IMR-90 (cell line): ENCODE results near the gene SPRR2G. TPM values are rescaled to one million over a fixed set of nuclear protein-coding genes. Genes with fewer than 3 reads are reported as not detected.

Experiments
- ATAC-seq: fragments of 200-7000 bp; cut with Tn5 transposase; 2 replicates; pipeline ENCODE4 v1.9.1; 2020; ENCODE audit warnings: low read depth, mild to moderate bottlenecking, moderate library complexity
- BruUV-seq: library from RNA; stranded (reverse); fragments of 400-500 nt; replicated peaks from 2 replicates; lab custom pipeline; 2021; lab: Mats Ljungman, UMichigan
- CTCF ChIA-PET: fragments of 300-600 bp; formaldehyde crosslinking; extraction: SDS; loops from one replicate; lab custom pipeline; 2021; ENCODE audit warnings: antibody characterized with exemption; lab: Yijun Ruan, JAX
- POLR2A ChIA-PET: fragments of 300-600 bp; sonication (Branson Sonifier 250); formaldehyde crosslinking; loops from one replicate; lab custom pipeline; 2022; ENCODE audit warnings: antibody characterized with exemption; ENCODE audit not compliant: unreplicated experiment; lab: Charles Lee
- DNase-seq: peaks from one replicate; pipeline ENCODE4 v3.0.0; 2013
- H2AFZ ChIP-seq: replicated peaks from 2 replicates; pipeline ENCODE3; 2013; ENCODE audit warnings: low read length, mild to moderate bottlenecking; ENCODE audit not compliant: poor library complexity
- H2AK5ac ChIP-seq: 2 replicates; pipeline ENCODE4 v1.6.1; 2013; ENCODE audit warnings: low read depth, low read length, inconsistent platforms
- H2AK9ac ChIP-seq: replicated peaks from 2 replicates; pipeline ENCODE3; 2013; ENCODE audit warnings: mild to moderate bottlenecking, low read depth, low read length, moderate library complexity; ENCODE audit not compliant: poor library complexity
- H2BK120ac ChIP-seq: 2 replicates; pipeline ENCODE4 v1.6.1; 2013; ENCODE audit warnings: low read depth, low read length, inconsistent platforms
- H2BK15ac ChIP-seq: 3 replicates; pipeline ENCODE4 v1.6.1; 2013; ENCODE audit warnings: low read depth, low read length, inconsistent platforms
- H2BK20ac ChIP-seq: 2 replicates; pipeline ENCODE4 v1.6.1; 2013; ENCODE audit warnings: low read depth, mild to moderate bottlenecking, inconsistent platforms, low read length, moderate library complexity
- H2BK5ac ChIP-seq: 2 replicates; pipeline ENCODE4 v1.6.1; 2013; ENCODE audit warnings: mild to moderate bottlenecking, low read depth, low read length, inconsistent platforms; ENCODE audit not compliant: poor library complexity, severe bottlenecking
- H3K14ac ChIP-seq: replicated peaks from 2 replicates; pipeline ENCODE4 v1.6.1; 2013; ENCODE audit warnings: low read depth, low read length, inconsistent platforms
- H3K18ac ChIP-seq: 2 replicates; pipeline ENCODE4 v1.6.1; 2013; ENCODE audit warnings: low read depth, low read length, control low read depth
- H3K23ac ChIP-seq: 2 replicates; pipeline ENCODE4 v1.6.1; 2013; ENCODE audit warnings: low read depth, low read length, inconsistent platforms
- H3K27ac ChIP-seq: 2 replicates; pipeline ENCODE4 v1.5.1; 2013; ENCODE audit warnings: mild to moderate bottlenecking, control low read depth, low read length; ENCODE audit not compliant: insufficient read depth
- H3K27me3 ChIP-seq: 2 replicates; pipeline ENCODE4 v1.6.1; 2013; ENCODE audit warnings: low read length; ENCODE audit not compliant: control insufficient read depth, insufficient read depth
- H3K36me3 ChIP-seq: 2 replicates; pipeline ENCODE4 v1.6.1; 2013; ENCODE audit warnings: low read length, mixed read lengths; ENCODE audit not compliant: control insufficient read depth, insufficient read depth
- H3K4ac ChIP-seq: 2 replicates; pipeline ENCODE4 v1.6.1; 2013; ENCODE audit warnings: low read depth, low read length, inconsistent platforms
- H3K4me1 ChIP-seq: 2 replicates; pipeline ENCODE4 v1.6.1; 2013; ENCODE audit warnings: low read length, mixed read lengths; ENCODE audit not compliant: control insufficient read depth, insufficient read depth
- H3K4me2 ChIP-seq: 2 replicates; pipeline ENCODE4 v1.6.1; 2013; ENCODE audit warnings: low read depth, mild to moderate bottlenecking, control low read depth, low read length, moderate library complexity
- H3K4me3 ChIP-seq: 2 replicates; pipeline ENCODE4 v1.5.1; 2013; ENCODE audit warnings: low read depth, mild to moderate bottlenecking, control low read depth, low read length, moderate library complexity; ENCODE audit not compliant: insufficient read depth
- H3K56ac ChIP-seq: 2 replicates; pipeline ENCODE4 v1.6.1; 2013; ENCODE audit warnings: low read length, inconsistent platforms; ENCODE audit not compliant: insufficient read depth; ENCODE audit errors: extremely low read depth
- H3K79me1 ChIP-seq, 2 experiments: 2 replicates each; pipeline ENCODE4 v1.6.1; 2013; ENCODE audit warnings: low read length in 2 of 2, inconsistent platforms in 1 of 2, low read depth in 1 of 2
- H3K9ac ChIP-seq: 2 replicates; pipeline ENCODE4 v1.6.1; 2013; ENCODE audit warnings: low read depth, low read length, control low read depth
- H3K9me1 ChIP-seq: 2 replicates; pipeline ENCODE4 v1.6.1; 2013; ENCODE audit warnings: low read length, inconsistent platforms; ENCODE audit not compliant: insufficient read depth
- H3K9me3 ChIP-seq: 2 replicates; pipeline ENCODE4 v1.6.1; 2013; ENCODE audit warnings: low read length; ENCODE audit not compliant: control insufficient read depth, insufficient read depth
- H4K20me1 ChIP-seq: 2 replicates; pipeline ENCODE4 v1.6.1; 2013; ENCODE audit warnings: low read length, inconsistent platforms; ENCODE audit not compliant: insufficient read depth
- H4K5ac ChIP-seq: 2 replicates; pipeline ENCODE4 v1.6.1; 2013; ENCODE audit warnings: mild to moderate bottlenecking, low read depth, low read length, control low read depth
- H4K8ac ChIP-seq, 2 experiments: 2 replicates each; pipeline ENCODE4 v1.6.1; 2013; ENCODE audit warnings: low read depth in 2 of 2, low read length in 2 of 2, control low read depth in 1 of 2, inconsistent platforms in 1 of 2
- H4K91ac ChIP-seq: 2 replicates; pipeline ENCODE4 v1.6.1; 2013; ENCODE audit warnings: low read depth, low read length, inconsistent platforms; ENCODE audit not compliant: insufficient read depth
- BHLHE40 ChIP-seq: fragments of 150-350 bp; IDR thresholded peaks from 2 replicates; pipeline ENCODE4 v1.6.1; 2016; ENCODE audit warnings: mild to moderate bottlenecking, low read depth, low read length
- CEBPB ChIP-seq: IDR thresholded peaks from 2 replicates; pipeline ENCODE4 v1.6.1; 2012; ENCODE audit warnings: low read depth, low read length, improper control_type of control experiment
- CHD1 ChIP-seq: IDR thresholded peaks from 2 replicates; pipeline ENCODE4 v1.6.1; 2012; ENCODE audit warnings: low read depth, low read length, improper control_type of control experiment
- ELK1 ChIP-seq: fragments of 150-350 bp; IDR thresholded peaks from 2 replicates; pipeline ENCODE4 v1.6.1; 2016; ENCODE audit warnings: low read depth, mild to moderate bottlenecking, low read length, moderate library complexity, borderline replicate concordance
- MAZ ChIP-seq: IDR thresholded peaks from 2 replicates; pipeline ENCODE4 v1.6.1; 2012; ENCODE audit warnings: low read depth, mild to moderate bottlenecking, low read length, improper control_type of control experiment, moderate library complexity, borderline replicate concordance
- MXI1 ChIP-seq: IDR thresholded peaks from 2 replicates; pipeline ENCODE4 v1.6.1; 2012; ENCODE audit warnings: low read depth, mild to moderate bottlenecking, low read length, moderate library complexity, borderline replicate concordance
- NFE2L2 ChIP-seq: fragments of 150-350 bp; IDR thresholded peaks from 2 replicates; pipeline ENCODE4 v1.6.1; 2016; ENCODE audit warnings: low read depth, mild to moderate bottlenecking, low read length
- RAD21 ChIP-seq: IDR thresholded peaks from 2 replicates; pipeline ENCODE4 v1.6.1; 2012; ENCODE audit warnings: low read length, improper control_type of control experiment
- RCOR1 ChIP-seq: IDR thresholded peaks from 2 replicates; pipeline ENCODE4 v1.6.1; 2012; ENCODE audit warnings: mild to moderate bottlenecking, low read length, improper control_type of control experiment; ENCODE audit not compliant: insufficient replicate concordance
- WGBS, 2 experiments: methylation state at CpG; one replicate each; pipeline versions ENCODE4 v1.1.5 to v1.1.7; 2013; ENCODE audit warnings: missing lambda C conversion rate in 2 of 2; ENCODE audit not compliant: insufficient read length in 1 of 2; ENCODE audit errors: extremely low coverage in 2 of 2; 5-methylcytosine and 5-hydroxymethylcytosine counted together
- dilution Hi-C: fragments of 300-500 bp; cut with HindIII; formaldehyde crosslinking; loops from one replicate; pipeline ENCODE4 v1.14.3; 2018; ENCODE audit warnings: low sequenced_read_pairs; ENCODE audit not compliant: unreplicated experiment
- in situ Hi-C: fragments of 300-500 bp; cut with MboI; formaldehyde crosslinking; loops from 3 replicates; pipeline ENCODE4 v1.14.3; 2019; ENCODE audit warnings: low sequenced_read_pairs, inconsistent platforms, mixed read lengths
- intact Hi-C: fragments of 100-400 bp; cut with micrococcal nuclease; formaldehyde crosslinking; loops from 2 replicates; pipeline ENCODE4 v1.10.0; 2022
- polyA plus RNA-seq, 3 experiments: library from polyadenylated mRNA; depleted of rRNA; stranded (reverse); fragments of >200 nt; gene quantifications; 2 replicates each; pipeline ENCODE4 v1.2.3, GENCODE V29; 2012; ENCODE audit warnings: low replicate concordance in 1 of 3
- total RNA-seq: library from RNA; depleted of rRNA; stranded (reverse); fragments of >200 nt; gene quantifications from 2 replicates; pipeline ENCODE4 v1.2.3, GENCODE V29; 2012
- TF ChIP-seq, protein P1 (sequence below): conservative IDR thresholded peaks from 2 replicates; pipeline ENCODE4 v1.5.1; 2012; ENCODE audit warnings: mild to moderate bottlenecking, low read depth, low read length, improper control_type of control experiment

SPRR2G gene
- total and polyA plus RNA-seq, 2 of the 4 experiments (the other 2 are of a cell fraction) = not detected

DNA sequence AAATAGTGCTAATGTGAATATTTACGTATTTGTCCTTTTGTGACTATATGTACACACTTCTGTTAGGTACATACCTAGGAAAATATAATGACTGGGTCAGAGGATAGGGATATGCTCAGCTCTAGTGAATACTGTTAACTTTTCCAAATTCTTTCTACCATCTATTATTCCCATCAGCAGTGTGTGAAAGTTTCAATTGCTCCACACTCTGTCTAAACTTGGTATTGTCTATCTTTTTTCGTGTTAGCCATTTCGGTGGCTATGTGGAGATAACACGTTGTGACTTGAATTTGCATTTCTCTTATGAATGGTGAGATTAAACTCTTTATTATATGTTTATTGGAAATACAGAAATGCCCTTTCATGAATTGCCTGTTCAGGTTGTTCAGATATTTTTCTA is 29.9 kb upstream of the SPRR2G start:
- Histone ChIP-seq H4K91ac (no peak overlapping the region), H2AFZ (no peak overlapping the region), H2BK120ac (no peak overlapping the region), H4K20me1 (no peaks in the 10 kb centered on the region), H3K4me2 (no peak overlapping the region), H2AK9ac (no peak overlapping the region), H3K18ac (no peak overlapping the region), H3K9me3 (no peaks in the 10 kb centered on the region), H2BK5ac (no peak overlapping the region), H3K14ac (no peak overlapping the region), H3K56ac (no peak overlapping the region), H3K9ac (no peak overlapping the region), H3K36me3 (no peaks in the 10 kb centered on the region), H4K8ac (no peak overlapping the region), H3K9me1 (no peaks in the 10 kb centered on the region), H3K27ac (no peak overlapping the region), H2AK5ac (no peak overlapping the region), H4K5ac (no peak overlapping the region), H3K27me3 (no peaks in the 10 kb centered on the region), H3K4me1 (no peaks in the 10 kb centered on the region), H3K4me3 (no peak overlapping the region), H2BK15ac (no peak overlapping the region), H2BK20ac (no peak overlapping the region), H3K23ac (no peak overlapping the region), H3K79me1 (no peaks in the 10 kb centered on the region), H3K4ac (no peak overlapping the region)
- TF ChIP-seq BHLHE40 = no peak
- no peak for TF ChIP-seq CEBPB
- no peak for TF ChIP-seq MXI1
- no peak for TF ChIP-seq NFE2L2
- no peak for TF ChIP-seq ELK1
- TF ChIP-seq RAD21 = no peak
- TF ChIP-seq RCOR1 = no peak
- TF ChIP-seq, protein P1, sequence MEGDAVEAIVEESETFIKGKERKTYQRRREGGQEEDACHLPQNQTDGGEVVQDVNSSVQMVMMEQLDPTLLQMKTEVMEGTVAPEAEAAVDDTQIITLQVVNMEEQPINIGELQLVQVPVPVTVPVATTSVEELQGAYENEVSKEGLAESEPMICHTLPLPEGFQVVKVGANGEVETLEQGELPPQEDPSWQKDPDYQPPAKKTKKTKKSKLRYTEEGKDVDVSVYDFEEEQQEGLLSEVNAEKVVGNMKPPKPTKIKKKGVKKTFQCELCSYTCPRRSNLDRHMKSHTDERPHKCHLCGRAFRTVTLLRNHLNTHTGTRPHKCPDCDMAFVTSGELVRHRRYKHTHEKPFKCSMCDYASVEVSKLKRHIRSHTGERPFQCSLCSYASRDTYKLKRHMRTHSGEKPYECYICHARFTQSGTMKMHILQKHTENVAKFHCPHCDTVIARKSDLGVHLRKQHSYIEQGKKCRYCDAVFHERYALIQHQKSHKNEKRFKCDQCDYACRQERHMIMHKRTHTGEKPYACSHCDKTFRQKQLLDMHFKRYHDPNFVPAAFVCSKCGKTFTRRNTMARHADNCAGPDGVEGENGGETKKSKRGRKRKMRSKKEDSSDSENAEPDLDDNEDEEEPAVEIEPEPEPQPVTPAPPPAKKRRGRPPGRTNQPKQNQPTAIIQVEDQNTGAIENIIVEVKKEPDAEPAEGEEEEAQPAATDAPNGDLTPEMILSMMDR = no peak
- TF ChIP-seq MAZ = no peak
- no peak for TF ChIP-seq CHD1
- DNase-seq = no peak
- WGBS, 2 experiments = no CpG with 5 or more reads among the region's 4 CpGs
- BruUV-seq = no TSS peak
- in situ Hi-C loops (no loop called here), intact Hi-C loops (no loop called here), dilution Hi-C loops (no loop called here)
- ATAC-seq = no peak
- POLR2A ChIA-PET = no interaction called here
- CTCF ChIA-PET = no interaction called here
